Tibial nerve (tissue), 3 donors: ENCODE results near the gene PPP1R7.

Source experiments
- EP300 ChIP-seq, 2 donors: sonication (generic); formaldehyde crosslinking; IDR thresholded peaks; one replicate each; pipeline ENCODE4 v1.6.1; 2017; ENCODE audit warnings: antibody characterized with exemption in 2 of 2, mild to moderate bottlenecking in 1 of 2
- POLR2A ChIP-seq, 2 donors: fragments of 450-650 bp; IDR thresholded peaks; one replicate each; pipeline ENCODE4 v1.6.1; 2017; ENCODE audit warnings: antibody characterized with exemption in 2 of 2, mild to moderate bottlenecking in 2 of 2, moderate library complexity in 2 of 2

DNA sequence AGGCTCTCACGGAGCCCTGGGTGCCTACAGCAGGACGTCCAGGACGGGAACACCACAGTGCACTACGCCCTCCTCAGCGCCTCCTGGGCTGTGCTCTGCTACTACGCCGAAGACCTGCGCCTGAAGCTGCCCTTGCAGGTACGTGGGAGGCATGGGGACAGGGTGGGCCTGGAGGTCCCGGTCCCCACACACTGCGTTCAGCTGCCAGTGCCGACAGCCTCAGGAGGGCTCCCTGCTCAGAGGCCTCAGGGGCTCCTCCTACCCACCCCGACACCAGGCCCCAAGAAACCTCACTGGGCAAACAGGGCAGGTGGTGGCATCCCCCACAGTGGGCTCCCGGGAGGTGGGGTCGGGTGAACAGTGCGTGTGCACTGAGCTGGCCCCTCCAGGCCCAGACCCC is 49.0 kb downstream of the PPP1R7 start:
- TF ChIP-seq POLR2A (IDR thresholded peaks at IDR 0.05) (no peak), EP300 (IDR thresholded peaks at IDR 0.05) (no peak)
